Measurements from ENCODE around the gene XXYLT1. TPM values are rescaled to one million over a fixed set of nuclear protein-coding genes. Genes with fewer than 3 reads are reported as not detected.
"Not testable (repeated sequence)": the region's sequence is repeated elsewhere in the genome, so short reads cannot be mapped to it uniquely, and the experiment has no call there.

XXYLT1 gene
- total and polyA plus RNA-seq, 2 of the 4 experiments (the other 2 are of a cell fraction): 14.7 to 18.1 TPM

GRCh38 chr3:195291121-195291520, 20.2 kb upstream of the XXYLT1 start:
- H3K9me3 ChIP-seq (ENCODE audit: control insufficient read depth, insufficient read depth, low read length): no peaks in the 10 kb centered on the region
- H2AK9ac ChIP-seq (replicated peaks; ENCODE audit: low read depth, low read length, poor library complexity): no peak overlapping the region
- DNase-seq (no peak), ATAC-seq (ENCODE audit: low read depth) (no peak)
- no peak overlapping the region for H3K56ac ChIP-seq (ENCODE audit: extremely low read depth, insufficient read depth, low read length)
- intact Hi-C loops (cut with micrococcal nuclease): no loop called here
- no peak overlapping the region for H2AK5ac ChIP-seq (ENCODE audit: low read depth, low read length)
- H3K9me1 ChIP-seq (ENCODE audit: insufficient read depth, low read length): no peaks in the 10 kb centered on the region; the same call in 1 of the 2 replicates
- H4K5ac ChIP-seq (ENCODE audit: low read depth, low read length): no peak overlapping the region
- H3K23ac ChIP-seq (ENCODE audit: low read depth, low read length): no peak overlapping the region
- POLR2A ChIA-PET (ENCODE audit: unreplicated experiment): no interaction called here
- H3K9ac ChIP-seq (ENCODE audit: low read depth, low read length): no peak overlapping the region
- H3K79me1 ChIP-seq (ENCODE audit: low read depth in 1 of 2, low read length in 2 of 2): no peaks in the 10 kb centered on the region; a peak in 1 of 4 replicates
- no peaks in the 10 kb centered on the region; the same call in none of the 2 replicates for H4K20me1 ChIP-seq (ENCODE audit: insufficient read depth, low read length)
- H4K91ac ChIP-seq (ENCODE audit: insufficient read depth, low read depth, low read length): no peak overlapping the region
- CTCF ChIA-PET: interaction anchor here (1.1 kb wide), 1 partner anchor 11 kb away, joined by 6 read pairs; no protein-coding TSS in a partner anchor
- peaks cover 27% of the 10 kb centered on the region for H3K36me3 ChIP-seq (ENCODE audit: control insufficient read depth, insufficient read depth, low read length)
- no peak overlapping the region for H3K4me3 ChIP-seq (ENCODE audit: insufficient read depth, low read depth, low read length)
- no peak overlapping the region for H3K14ac ChIP-seq (replicated peaks; ENCODE audit: low read depth, low read length)
- no peak overlapping the region for H2BK15ac ChIP-seq (ENCODE audit: low read depth, low read length)
- no peaks in the 10 kb centered on the region for H3K27me3 ChIP-seq (ENCODE audit: control insufficient read depth, insufficient read depth, low read length)
- no peak overlapping the region for H3K4ac ChIP-seq (ENCODE audit: low read depth, low read length)
- no peak for TF ChIP-seq ELK1 (IDR thresholded peaks at IDR 0.05; ENCODE audit: borderline replicate concordance, low read depth, low read length)
- TF ChIP-seq MAFK (IDR thresholded peaks at IDR 0.05; ENCODE audit: low read depth, low read length): peak; percentile 48
- dilution Hi-C loops (cut with HindIII; ENCODE audit: low sequenced_read_pairs, unreplicated experiment): no loop called here
- H3K4me1 ChIP-seq (ENCODE audit: control insufficient read depth, insufficient read depth, low read length): peaks cover 2% of the 10 kb centered on the region
- H2AFZ ChIP-seq (replicated peaks; ENCODE audit: low read length, poor library complexity): no peak overlapping the region
- in situ Hi-C loops (cut with MboI; ENCODE audit: low sequenced_read_pairs): loop anchor here (10.0 kb wide), 1 partner anchor 134 kb away; no protein-coding TSS in a partner anchor
- no peak overlapping the region for H3K4me2 ChIP-seq (ENCODE audit: low read depth, low read length)
- H2BK20ac ChIP-seq (ENCODE audit: low read depth, low read length): no peak overlapping the region
- no CpG with 5 or more reads among the region's 1 CpG for WGBS, 2 experiments (ENCODE audit: extremely low coverage in 2 of 2, insufficient read length in 1 of 2)
- no peak overlapping the region for H4K8ac ChIP-seq (ENCODE audit: low read depth in 2 of 2, low read length in 2 of 2)
- H2BK120ac ChIP-seq (ENCODE audit: low read depth, low read length): no peak overlapping the region
- no TSS peak for BruUV-seq (replicated peaks)
- no peak overlapping the region for H3K18ac ChIP-seq (ENCODE audit: low read depth, low read length)
- H2BK5ac ChIP-seq (ENCODE audit: low read depth, low read length, poor library complexity, severe bottlenecking): no peak overlapping the region
- no peak overlapping the region for H3K27ac ChIP-seq (ENCODE audit: insufficient read depth, low read length)

GRCh38 chr3:195290643-195291042, 19.7 kb upstream of the XXYLT1 start:
- H2BK15ac ChIP-seq (ENCODE audit: low read depth, low read length); DNase-seq; H3K18ac ChIP-seq (ENCODE audit: low read depth, low read length); H2AFZ ChIP-seq (replicated peaks; ENCODE audit: low read length, poor library complexity); intact Hi-C loops (cut with micrococcal nuclease); H3K27me3 ChIP-seq (ENCODE audit: control insufficient read depth, insufficient read depth, low read length); H2AK9ac ChIP-seq (replicated peaks; ENCODE audit: low read depth, low read length, poor library complexity); BruUV-seq (replicated peaks); H3K9me1 ChIP-seq (ENCODE audit: insufficient read depth, low read length); H3K9me3 ChIP-seq (ENCODE audit: control insufficient read depth, insufficient read depth, low read length); H4K8ac ChIP-seq (ENCODE audit: low read depth in 2 of 2, low read length in 2 of 2); ATAC-seq (ENCODE audit: low read depth); H2BK20ac ChIP-seq (ENCODE audit: low read depth, low read length); H4K5ac ChIP-seq (ENCODE audit: low read depth, low read length); H3K4me2 ChIP-seq (ENCODE audit: low read depth, low read length); H2BK5ac ChIP-seq (ENCODE audit: low read depth, low read length, poor library complexity, severe bottlenecking); H3K4me3 ChIP-seq (ENCODE audit: insufficient read depth, low read depth, low read length); H3K4ac ChIP-seq (ENCODE audit: low read depth, low read length); H3K4me1 ChIP-seq (ENCODE audit: control insufficient read depth, insufficient read depth, low read length); H3K9ac ChIP-seq (ENCODE audit: low read depth, low read length); H3K27ac ChIP-seq (ENCODE audit: insufficient read depth, low read length); POLR2A ChIA-PET (ENCODE audit: unreplicated experiment); H3K23ac ChIP-seq (ENCODE audit: low read depth, low read length); H3K79me1 ChIP-seq (ENCODE audit: low read depth in 1 of 2, low read length in 2 of 2); H4K20me1 ChIP-seq (ENCODE audit: insufficient read depth, low read length); H3K14ac ChIP-seq (replicated peaks; ENCODE audit: low read depth, low read length); H2BK120ac ChIP-seq (ENCODE audit: low read depth, low read length); H3K56ac ChIP-seq (ENCODE audit: extremely low read depth, insufficient read depth, low read length); dilution Hi-C loops (cut with HindIII; ENCODE audit: low sequenced_read_pairs, unreplicated experiment); H4K91ac ChIP-seq (ENCODE audit: insufficient read depth, low read depth, low read length); H2AK5ac ChIP-seq (ENCODE audit: low read depth, low read length): not testable (repeated sequence)
- in situ Hi-C loops (cut with MboI; ENCODE audit: low sequenced_read_pairs): loop anchor here (10.0 kb wide), 1 partner anchor 134 kb away; no protein-coding TSS in a partner anchor
- CTCF ChIA-PET: interaction anchor here (1.1 kb wide), 1 partner anchor 12 kb away, joined by 6 read pairs; no protein-coding TSS in a partner anchor
- H3K36me3 ChIP-seq (ENCODE audit: control insufficient read depth, insufficient read depth, low read length): peaks cover 27% of the 10 kb centered on the region
- WGBS, 2 experiments (ENCODE audit: extremely low coverage in 2 of 2, insufficient read length in 1 of 2): no CpG with 5 or more reads among the region's 5 CpGs

Data from IMR-90 (cell line).